Measurements from ENCODE around the gene TMC8.
A peak's percentile ranks its signal among the peaks of the same experiment; 100 is the strongest.
"Not testable (repeated sequence)": the region's sequence is repeated elsewhere in the genome, so short reads cannot be mapped to it uniquely, and the experiment has no call there.

TMC8 gene

GRCh38 chr17:78137392-78138203 is 7.0 kb downstream of the TMC8 start:
- peak; percentile 30 for DNase-seq (ENCODE audit: low spot score)

GRCh38 chr17:78138204-78139060 is 7.9 kb downstream of the TMC8 start:
- DNase-seq (ENCODE audit: low spot score), result no peak

GRCh38 chr17:78139861-78140168 is 9.2 kb downstream of the TMC8 start:
- not testable (repeated sequence) for DNase-seq (ENCODE audit: low spot score)

- DNase-seq (ENCODE audit: low spot score), result peak; percentile 97
These were observed 9.8 kb downstream of the TMC8 start for GRCh38 chr17:78140169-78141051.

- DNase-seq (ENCODE audit: low spot score), result no peak
These were observed 11.0 kb downstream of the TMC8 start for GRCh38 chr17:78141437-78142118.

GRCh38 chr17:78142119-78142861 is 11.7 kb downstream of the TMC8 start:
- DNase-seq (ENCODE audit: low spot score), result peak; percentile 98

- no peak for DNase-seq (ENCODE audit: low spot score)
These were observed 12.9 kb downstream of the TMC8 start for GRCh38 chr17:78143214-78144146.

- DNase-seq (ENCODE audit: low spot score), result peak; percentile 41
These were observed 13.7 kb downstream of the TMC8 start for GRCh38 chr17:78144147-78144719.

GRCh38 chr17:78144736-78145641 is 14.4 kb downstream of the TMC8 start:
- DNase-seq (ENCODE audit: low spot score), result peak; percentile 57

GRCh38 chr17:78146471-78146869 is 15.9 kb downstream of the TMC8 start:
- no peak for DNase-seq (ENCODE audit: low spot score)

GRCh38 chr17:78146881-78147280 is 16.3 kb downstream of the TMC8 start:
- no peak for DNase-seq (ENCODE audit: low spot score)

- no peak for DNase-seq (ENCODE audit: low spot score)
These were observed 16.9 kb downstream of the TMC8 start for GRCh38 chr17:78147315-78147998.

GRCh38 chr17:78148286-78149016 is 17.9 kb downstream of the TMC8 start:
- DNase-seq (ENCODE audit: low spot score), result no peak

GRCh38 chr17:78151514-78152008 is 21.0 kb downstream of the TMC8 start:
- DNase-seq (ENCODE audit: low spot score), result peak; percentile 94

GRCh38 chr17:78154903-78155811 is 24.6 kb downstream of the TMC8 start:
- DNase-seq (ENCODE audit: low spot score), result no peak

Measured in SW480 (cell line).